ENCODE measurements around the gene WDR90. TPM values are rescaled to one million over a fixed set of nuclear protein-coding genes. Genes with fewer than 3 reads are reported as not detected.

Gene WDR90
- total and polyA plus RNA-seq, 10 of the 15 experiments (the other 5 are each of a cell fraction or from before 2014, with no cell fraction given), result 2.0 to 65.0 (median 16.7) TPM

- Histone ChIP-seq H4K20me1 (ENCODE audit: control insufficient read depth, insufficient read depth) (no peaks in the 10 kb centered on the region), H3K79me2 (ENCODE audit: control insufficient read depth, insufficient read depth, low read length) (peaks cover 33% of the 10 kb centered on the region), H3K4me3 (peak overlapping the region; percentile 70), H3K9me3 (replicated peaks; ENCODE audit: control insufficient read depth, insufficient read depth, low read length) (no peaks in the 10 kb centered on the region), H3K27ac (ENCODE audit: control insufficient read depth, insufficient read depth) (no peak overlapping the region), H2AFZ (ENCODE audit: control insufficient read depth, low read depth, low read length) (no peak overlapping the region), H3K27me3 (replicated peaks in 1 of 2; ENCODE audit: control insufficient read depth in 2 of 2, insufficient read depth in 2 of 2, low read length in 1 of 2) (no peaks in the 10 kb centered on the region), H3K9ac (ENCODE audit: control insufficient read depth, insufficient read depth, low read length) (no peak overlapping the region), H3K4me1 (ENCODE audit: control insufficient read depth, insufficient read depth, low read length) (peaks cover 9% of the 10 kb centered on the region), H3K4me2 (ENCODE audit: control insufficient read depth, insufficient read depth) (peak overlapping the region; percentile 95; the same call in 1 of the 2 replicates), H3K36me3 (ENCODE audit: control insufficient read depth in 2 of 2, insufficient read depth in 2 of 2, low read length in 1 of 2) (no peaks in the 10 kb centered on the region; a peak in 2 of 4 replicates)
- ChIA-PET SMC1A (ENCODE audit: uncharacterized antibody, unreplicated experiment) (no interaction called here), CTCF (interaction anchor here (0.8 to 3.1 kb wide), 5 partner anchors 9 to 48 kb away, joined by 3 to 11 read pairs (median 7); partner anchors contain the start of genes METTL26 and RHOT2), POLR2A (interaction anchor here (0.5 to 1.4 kb wide), 4 partner anchors 9 to 295 kb away, joined by 3 to 4 read pairs (median 4); partner anchors contain the start of genes AXIN1, METTL26 and STUB1), RAD21 (ENCODE audit: unreplicated experiment) (interaction anchor here (1.8 to 3.4 kb wide), 2 partner anchors 11 to 13 kb away, joined by 7 to 13 read pairs; partner anchors contain the start of gene METTL26)
- no TSS peak for BruUV-seq (replicated peaks)
- WGBS (ENCODE audit: insufficient coverage, insufficient replicate concordance, low lambda C conversion rate, missing lambda C conversion rate), result 64% methylated on average over 23 of the region's 25 CpGs
- no peak for ATAC-seq
- no peak for DNase-seq (ENCODE audit: low read depth, low spot score)
- in situ Hi-C loops (cut with MboI), result no loop called here
- FAIRE-seq, result no peak
- intact Hi-C loops (cut with micrococcal nuclease; ENCODE audit: unreplicated experiment), result no loop called here
- TF ChIP-seq RELA (IDR thresholded peaks at IDR 0.05; ENCODE audit: borderline replicate concordance, partially characterized antibody), result no peak
- no peak for TF ChIP-seq PBX3 (IDR thresholded peaks at IDR 0.05; ENCODE audit: insufficient replicate concordance, low read depth, low read length)
- no peak for TF ChIP-seq USF1 (IDR thresholded peaks at IDR 0.05; ENCODE audit: borderline replicate concordance, extremely low read length, insufficient read depth, low read depth, low read length)
- no peak for TF ChIP-seq SIX5 (IDR thresholded peaks at IDR 0.05; ENCODE audit: low read depth, low read length, severe bottlenecking)
- no peak for TF ChIP-seq ATF3 (IDR thresholded peaks at IDR 0.05; ENCODE audit: borderline replicate concordance, extremely low read depth, low read depth, low read length)
- TF ChIP-seq RB1 (IDR thresholded peaks at IDR 0.05; ENCODE audit: borderline replicate concordance), result no peak
Measured at GRCh38 chr16:647173-647902, 1.8 kb upstream of the WDR90 start.
